Body of pancreas (tissue), 4 donors: ENCODE measurements around the gene BRD3. TPM values are rescaled to one million over a fixed set of nuclear protein-coding genes. Genes with fewer than 3 reads are reported as not detected.

Experiments
- ATAC-seq: fragments of 150-250 bp; one replicate; pipeline ENCODE4 v1.9.1; 2016
- DNase-seq, 4 donors: peaks; one replicate each; pipeline ENCODE4 v3.0.0-alpha.2; 2019
- H3K27ac ChIP-seq, 4 donors: fragments of 200-600 bp; sonication (generic); 1 replicate in 3 of 4; 2 replicates in 1 of 4; pipeline versions ENCODE4 v1.5.1 to v1.6.1; 2016 to 2019; ENCODE audit warnings: mild to moderate bottlenecking in 1 of 4, mixed read lengths in 1 of 4, moderate library complexity in 1 of 4
- H3K27me3 ChIP-seq, 2 donors: fragments of 200-600 bp; sonication (generic); one replicate each; pipeline ENCODE4 v1.6.0; 2016; ENCODE audit warnings: mild to moderate bottlenecking in 1 of 2
- H3K36me3 ChIP-seq, 2 donors: fragments of 200-600 bp; sonication (generic); replicated peaks in 1 of 2; 2 replicates each; pipeline ENCODE4 v1.5.1; 2016; ENCODE audit warnings: low read depth in 2 of 2; ENCODE audit not compliant: insufficient read depth in 1 of 2
- H3K4me1 ChIP-seq: fragments of 200-600 bp; sonication (generic); one replicate; pipeline ENCODE4 v1.6.0; 2016
- H3K4me3 ChIP-seq, 2 donors: fragments of 200-600 bp; sonication (generic); 1 replicate in 1 of 2; 2 replicates in 1 of 2; pipeline ENCODE4 v1.5.1; 2016 to 2019
- H3K9me3 ChIP-seq, 3 donors: fragments of 200-600 bp; sonication (generic); 1 replicate in 2 of 3; 2 replicates in 1 of 3; pipeline ENCODE4 v1.5.1; 2016
- CTCF ChIP-seq, 7 experiments: fragments of 450-650 bp in 4 of 7; fragments of 200-600 bp in 3 of 7; sonication (generic) in 3 of 7; IDR thresholded peaks; one replicate each; pipeline ENCODE4 v1.5.1; 2016 to 2019; ENCODE audit warnings: antibody characterized with exemption in 7 of 7
- POLR2A ChIP-seq, 3 donors: fragments of 450-650 bp; IDR thresholded peaks; one replicate each; pipeline ENCODE4 v1.6.1; 2016; ENCODE audit warnings: antibody characterized with exemption in 3 of 3, mild to moderate bottlenecking in 2 of 3
- WGBS, 2 donors: methylation state at CpG; one replicate each; pipeline ENCODE4 v1.1.5; 2017; 5-methylcytosine and 5-hydroxymethylcytosine counted together
- intact Hi-C: fragments of 100-400 bp; cut with DNase I; formaldehyde crosslinking; loops from one replicate; pipeline ENCODE4 v1.15.1; 2023
- total RNA-seq, 2 donors: library from RNA; depleted of rRNA; stranded (reverse); fragments of >200 nt; gene quantifications; one replicate each; pipeline ENCODE4 v1.1.0, GENCODE V29; 2016

The BRD3 gene
- total RNA-seq, 2 donors from 2014 or later = 12.2 to 27.4 TPM

GRCh38 chr9:134004881-134005280, 62.9 kb downstream of the BRD3 start:
- H3K36me3 ChIP-seq = no peaks in the 10 kb centered on the region
- intact Hi-C loops = loop anchor here (10.0 kb wide), 1 partner anchor 470 kb away; the partner anchor contains the start of gene ADAMTSL2
- no peak overlapping the region for H3K27ac ChIP-seq
- no peaks in the 10 kb centered on the region for H3K9me3 ChIP-seq
- no peaks in the 10 kb centered on the region for H3K27me3 ChIP-seq
- no peaks in the 10 kb centered on the region for H3K4me1 ChIP-seq
- TF ChIP-seq CTCF (IDR thresholded peaks at IDR 0.05) (no peak), POLR2A (IDR thresholded peaks at IDR 0.05) (no peak)
- no peak overlapping the region for H3K4me3 ChIP-seq
- DNase-seq = no peak
- WGBS, 2 donors = 75 to 81% methylated on average over 14 of the region's 14 CpGs
- ATAC-seq = no peak

GRCh38 chr9:134004131-134004873, 63.5 kb downstream of the BRD3 start:
- ATAC-seq = no peak
- no peak overlapping the region for H3K4me3 ChIP-seq
- 63 to 71% methylated on average over 5 to 20 of the region's 20 CpGs for WGBS, 2 donors

GRCh38 chr9:134003237-134003636, 64.6 kb downstream of the BRD3 start:
- Histone ChIP-seq H3K36me3 (no peaks in the 10 kb centered on the region), H3K9me3 (no peaks in the 10 kb centered on the region), H3K27me3 (no peaks in the 10 kb centered on the region), H3K4me3 (no peak overlapping the region), H3K4me1 (no peaks in the 10 kb centered on the region), H3K27ac (no peak overlapping the region)
- no peak for DNase-seq
- WGBS, 2 donors = 69 to 76% methylated on average over 2 of the region's 2 CpGs
- no peak for TF ChIP-seq POLR2A (IDR thresholded peaks at IDR 0.05)
- no peak for TF ChIP-seq CTCF (IDR thresholded peaks at IDR 0.05)
- no peak for ATAC-seq
- intact Hi-C loops = loop anchor here (10.0 kb wide), 1 partner anchor 468 kb away; the partner anchor contains the start of gene ADAMTSL2

More at GRCh38 chr9:134004131-134004873, 63.5 kb downstream of the BRD3 start:
- no peak for TF ChIP-seq CTCF (IDR thresholded peaks at IDR 0.05)
- TF ChIP-seq POLR2A (IDR thresholded peaks at IDR 0.05) = no peak
- no peaks in the 10 kb centered on the region for H3K4me1 ChIP-seq
- intact Hi-C loops = loop anchor here (10.0 kb wide), 1 partner anchor 470 kb away; the partner anchor contains the start of gene ADAMTSL2
- H3K27me3 ChIP-seq = no peaks in the 10 kb centered on the region
- no peaks in the 10 kb centered on the region for H3K9me3 ChIP-seq
- H3K27ac ChIP-seq = no peak overlapping the region
- no peak for DNase-seq
- no peaks in the 10 kb centered on the region for H3K36me3 ChIP-seq

- ATAC-seq (no peak), DNase-seq (no peak)
- WGBS, 2 donors = 75 to 86% methylated on average over 2 of the region's 2 CpGs
- intact Hi-C loops = loop anchor here (10.0 kb wide), 1 partner anchor 468 kb away; the partner anchor contains the start of gene ADAMTSL2
- no peaks in the 10 kb centered on the region for H3K36me3 ChIP-seq
- no peak overlapping the region for H3K4me3 ChIP-seq
- TF ChIP-seq POLR2A (IDR thresholded peaks at IDR 0.05) = no peak
- no peak for TF ChIP-seq CTCF (IDR thresholded peaks at IDR 0.05)
- no peaks in the 10 kb centered on the region for H3K27me3 ChIP-seq
- H3K9me3 ChIP-seq = no peaks in the 10 kb centered on the region
- H3K27ac ChIP-seq = no peak overlapping the region
- H3K4me1 ChIP-seq = no peaks in the 10 kb centered on the region
Measured at GRCh38 chr9:134002796-134003195, 65.0 kb downstream of the BRD3 start.
